AG04449 (cell line): ENCODE measurements around the gene SH2D2A.

ENCODE experiments used
- CTCF ChIA-PET: fragments of 350-600 bp; formaldehyde crosslinking; extraction: SDS; loops from one replicate; lab custom pipeline; 2021; ENCODE audit warnings: antibody characterized with exemption; lab: Yijun Ruan, JAX
- POLR2A ChIA-PET: fragments of 400-600, 350-600 bp; formaldehyde crosslinking; extraction: SDS; loops from one replicate; lab custom pipeline; 2020; ENCODE audit warnings: antibody characterized with exemption, inconsistent platforms; lab: Yijun Ruan, JAX
- DNase-seq: peaks from one replicate; pipeline ENCODE4 v3.0.0-alpha.2; 2010; ENCODE audit warnings: low read depth, low spot score
- H3K4me3 ChIP-seq: 2 replicates; pipeline ENCODE4 v1.5.1; 2011; ENCODE audit warnings: low read depth, mild to moderate bottlenecking, control low read depth, low read length
- CTCF ChIP-seq: IDR thresholded peaks from one replicate; pipeline ENCODE4 v1.5.1; 2011; ENCODE audit warnings: mild to moderate bottlenecking, moderate library complexity, low read length, control low read depth, inconsistent platforms; ENCODE audit not compliant: insufficient read depth; ENCODE audit errors: missing control alignments

Gene SH2D2A

GRCh38 chr1:156838972-156839371 is 22.3 kb upstream of the SH2D2A start:
- CTCF ChIA-PET, result interaction anchor here (0.8 to 10.8 kb wide), 42 partner anchors 9 to 161 kb away, joined by 3 to 121 read pairs (median 5); partner anchors contain the start of genes INSRR, NTRK1 and PEAR1
- POLR2A ChIA-PET, result no interaction called here
- peak; percentile 85 for TF ChIP-seq CTCF
- no peak for DNase-seq
- no peak overlapping the region for H3K4me3 ChIP-seq

- POLR2A ChIA-PET, result no interaction called here
- DNase-seq, result no peak
- CTCF ChIA-PET, result interaction anchor here (1.1 to 10.8 kb wide), 14 partner anchors 12 to 110 kb away, joined by 3 to 121 read pairs (median 26); partner anchors contain the start of genes INSRR, NTRK1 and PEAR1
- TF ChIP-seq CTCF, result no peak
- no peak overlapping the region for H3K4me3 ChIP-seq
Measured at GRCh38 chr1:156836892-156837291, 20.2 kb upstream of the SH2D2A start.

GRCh38 chr1:156836041-156836654 is 19.5 kb upstream of the SH2D2A start:
- no peak overlapping the region for H3K4me3 ChIP-seq
- no peak for DNase-seq
- TF ChIP-seq CTCF, result no peak
- ChIA-PET POLR2A (no interaction called here), CTCF (interaction anchor here (2.0 to 10.8 kb wide), 8 partner anchors 11 to 92 kb away, joined by 8 to 121 read pairs (median 55); partner anchors contain the start of genes INSRR, NTRK1 and PEAR1)

- H3K4me3 ChIP-seq, result no peak overlapping the region
- POLR2A ChIA-PET, result no interaction called here
- CTCF ChIA-PET, result interaction anchor here (0.8 to 10.8 kb wide), 10 partner anchors 9 to 108 kb away, joined by 3 to 121 read pairs (median 4); partner anchors contain the start of genes INSRR, NTRK1 and PEAR1
- no peak for DNase-seq
- TF ChIP-seq CTCF, result no peak
Measured at GRCh38 chr1:156834322-156834721, 17.7 kb upstream of the SH2D2A start.

GRCh38 chr1:156833603-156834002 is 17.0 kb upstream of the SH2D2A start:
- DNase-seq, result no peak
- TF ChIP-seq CTCF, result no peak
- ChIA-PET CTCF (interaction anchor here (0.7 to 10.8 kb wide), 10 partner anchors 9 to 144 kb away, joined by 3 to 121 read pairs (median 3); partner anchors contain the start of genes INSRR, NTRK1 and PEAR1), POLR2A (no interaction called here)
- H3K4me3 ChIP-seq, result no peak overlapping the region

- POLR2A ChIA-PET, result no interaction called here
Measured at GRCh38 chr1:156832434-156832833, 15.8 kb upstream of the SH2D2A start.

More at GRCh38 chr1:156832434-156832833, 15.8 kb upstream of the SH2D2A start:
- no peak overlapping the region for H3K4me3 ChIP-seq
- TF ChIP-seq CTCF, result peak; percentile 21
- no peak for DNase-seq
- CTCF ChIA-PET, result interaction anchor here (0.8 to 10.8 kb wide), 5 partner anchors 11 to 143 kb away, joined by 3 to 121 read pairs (median 3); partner anchors contain the start of genes PEAR1 and SH2D2A
